Stimulated activated CD8-positive, alpha-beta memory T cell treated with anti-CD3 and anti-CD28 coated beads, Interleukin-4, amount 100 ng/mL, for 24 hours (primary cell): Measurements from ENCODE around the gene FOXL3.

ENCODE experiments used
- DNase-seq: peaks from one replicate; pipeline ENCODE4 v3.0.0-alpha.2; 2020; ENCODE audit warnings: low read depth

Gene FOXL3

GRCh38 chr7:338295-339061 is 48.5 kb downstream of the FOXL3 start:
- DNase-seq, result no peak

GRCh38 chr7:339062-339342 is 49.0 kb downstream of the FOXL3 start:
- no peak for DNase-seq

- DNase-seq, result no peak
Observed at GRCh38 chr7:339696-340095, 49.7 kb downstream of the FOXL3 start.

GRCh38 chr7:340200-340937 is 50.4 kb downstream of the FOXL3 start:
- no peak for DNase-seq
